ENCODE results near the gene MS4A6A. TPM values are rescaled to one million over a fixed set of nuclear protein-coding genes. Genes with fewer than 3 reads are reported as not detected.
A peak's percentile ranks its signal among the peaks of the same experiment; 100 is the strongest.

MS4A6A gene
- total RNA-seq, result 10 to 100 TPM; 10.5 to 43.1 TPM

- Histone ChIP-seq H3K27ac (peak within 1 kb of the TSS; percentile 22), H3K9ac (ENCODE audit: low read depth in 2 of 2, low read length in 2 of 2) (peak within 1 kb of the TSS in 1 of 2 donors; percentile 34), H3K27me3 (no peaks in the 10 kb centered on the region), H3K9me3 (no peaks in the 10 kb centered on the region), H3K36me3 (no peaks in the 10 kb centered on the region), H3K4me3 (peak within 1 kb of the TSS; percentile 15), H3K4me1 (no peaks in the 10 kb centered on the region)
- no peak for TF ChIP-seq CTCF (IDR thresholded peaks at IDR 0.05)
- intact Hi-C loops (cut with DNase I), result no loop called here
- no peak for DNase-seq
Observed at GRCh38 chr11:60182541-60183330, at the start of gene MS4A6A. TSS of gene MS4A6A (minus strand) at chr11:60183083. CDS start at chr11:60181727, 1,356 bp downstream.

GRCh38 chr11:60230681-60231080, 47.8 kb upstream of the MS4A6A start:
- no peaks in the 10 kb centered on the region for H3K36me3 ChIP-seq
- H3K9ac ChIP-seq (ENCODE audit: low read depth in 2 of 2, low read length in 2 of 2), result no peak overlapping the region
- H3K4me1 ChIP-seq, result no peaks in the 10 kb centered on the region
- no peak overlapping the region for H3K27ac ChIP-seq
- H3K9me3 ChIP-seq, result no peaks in the 10 kb centered on the region
- DNase-seq, result no peak
- no peaks in the 10 kb centered on the region for H3K27me3 ChIP-seq
- H3K4me3 ChIP-seq, result no peak overlapping the region
- intact Hi-C loops (cut with DNase I), result no loop called here
- TF ChIP-seq CTCF (IDR thresholded peaks at IDR 0.05), result no peak

GRCh38 chr11:60222141-60222540, 39.3 kb upstream of the MS4A6A start:
- no peaks in the 10 kb centered on the region for H3K4me1 ChIP-seq
- intact Hi-C loops (cut with DNase I), result no loop called here
- H3K36me3 ChIP-seq, result no peaks in the 10 kb centered on the region
- no peak overlapping the region for H3K4me3 ChIP-seq
- H3K9me3 ChIP-seq, result no peaks in the 10 kb centered on the region
- no peak overlapping the region for H3K9ac ChIP-seq (ENCODE audit: low read depth in 2 of 2, low read length in 2 of 2)
- no peak for TF ChIP-seq CTCF (IDR thresholded peaks at IDR 0.05)
- no peak for DNase-seq
- no peaks in the 10 kb centered on the region for H3K27me3 ChIP-seq
- H3K27ac ChIP-seq, result no peak overlapping the region

- Histone ChIP-seq H3K9ac (ENCODE audit: low read depth in 2 of 2, low read length in 2 of 2) (no peak overlapping the region), H3K4me3 (no peak overlapping the region), H3K27ac (no peak overlapping the region), H3K36me3 (no peaks in the 10 kb centered on the region), H3K9me3 (no peaks in the 10 kb centered on the region), H3K4me1 (no peaks in the 10 kb centered on the region), H3K27me3 (no peaks in the 10 kb centered on the region)
- DNase-seq, result no peak
- intact Hi-C loops (cut with DNase I), result no loop called here
- no peak for TF ChIP-seq CTCF (IDR thresholded peaks at IDR 0.05)
Observed at GRCh38 chr11:60221692-60222091, 38.8 kb upstream of the MS4A6A start.

- Histone ChIP-seq H3K4me1 (no peaks in the 10 kb centered on the region), H3K27me3 (no peaks in the 10 kb centered on the region), H3K27ac (no peak overlapping the region), H3K9ac (ENCODE audit: low read depth in 2 of 2, low read length in 2 of 2) (no peak overlapping the region), H3K9me3 (no peaks in the 10 kb centered on the region), H3K4me3 (no peak overlapping the region), H3K36me3 (no peaks in the 10 kb centered on the region)
- intact Hi-C loops (cut with DNase I), result no loop called here
- no peak for TF ChIP-seq CTCF (IDR thresholded peaks at IDR 0.05)
- no peak for DNase-seq
Observed at GRCh38 chr11:60221181-60221580, 38.3 kb upstream of the MS4A6A start.

Measured in colonic mucosa (tissue), 4 donors.